HepG2 (cell line): ENCODE data around the gene CAPSL. TPM values are rescaled to one million over a fixed set of nuclear protein-coding genes. Genes with fewer than 3 reads are reported as not detected.

ENCODE experiments used
- ATAC-seq: fragments of 200-7000 bp; cut with Tn5 transposase; 3 replicates; pipeline ENCODE4 v1.9.1; 2020; ENCODE audit warnings: mild to moderate bottlenecking, moderate library complexity
- BruUV-seq: library from RNA; stranded (reverse); fragments of 400-500 nt; replicated peaks from 2 replicates; lab custom pipeline; 2021; lab: Mats Ljungman, UMichigan
- CTCF ChIA-PET: fragments of 300-600 bp; formaldehyde crosslinking; extraction: SDS; loops from one replicate; lab custom pipeline; 2021; ENCODE audit warnings: low total read pairs, inconsistent platforms, low intra/inter-chr PET ratio; lab: Yijun Ruan, JAX
- POLR2A ChIA-PET: fragments of 350-600 bp; sonication (Branson Sonifier 250); formaldehyde crosslinking; loops from one replicate; lab custom pipeline; 2020; ENCODE audit warnings: antibody characterized with exemption, inconsistent platforms; lab: Yijun Ruan, JAX
- DNase-seq: peaks from one replicate; pipeline ENCODE4 v3.0.0-alpha.2; 2015; ENCODE audit warnings: low spot score
- FAIRE-seq: peaks from 3 replicates; lab custom pipeline; 2011; peaks lifted over from hg19 to GRCh38; lab: Jason Lieb, UNC
- H2AFZ ChIP-seq: one replicate; pipeline ENCODE4 v1.6.1; 2011; ENCODE audit warnings: low read length, inconsistent platforms
- H3K27ac ChIP-seq: fragments of 300-600 bp; 3 replicates; pipeline ENCODE4 v1.8.0; 2011; ENCODE audit warnings: mixed run types, mild to moderate bottlenecking, mixed read lengths, low read length, inconsistent platforms; ENCODE audit not compliant: insufficient read depth; ENCODE audit errors: extremely low read length
- H3K27me3 ChIP-seq, 2 experiments: fragments of 200-600 bp in 1 of 2; 2 replicates in 1 of 2; 3 replicates in 1 of 2; pipeline versions ENCODE4 v1.6.0 to v1.8.0; 2011; ENCODE audit warnings: low read length in 2 of 2, mild to moderate bottlenecking in 2 of 2, moderate library complexity in 2 of 2, inconsistent platforms in 1 of 2; ENCODE audit not compliant: insufficient read depth in 2 of 2, control insufficient read depth in 1 of 2
- H3K36me3 ChIP-seq, 2 experiments: fragments of 200-600 bp in 1 of 2; replicated peaks in 1 of 2; 2 replicates in 1 of 2; 3 replicates in 1 of 2; pipeline versions ENCODE4 v1.5.1 to v1.8.0; 2011; ENCODE audit warnings: low read length in 2 of 2, inconsistent platforms in 1 of 2; ENCODE audit not compliant: insufficient read depth in 2 of 2, control insufficient read depth in 1 of 2
- H3K4me1 ChIP-seq: 2 replicates; pipeline ENCODE4 v1.5.1; 2012; ENCODE audit warnings: low read length, inconsistent platforms; ENCODE audit not compliant: insufficient read depth
- H3K4me2 ChIP-seq: 2 replicates; pipeline ENCODE4 v1.6.0; 2011; ENCODE audit warnings: low read depth, low read length, inconsistent platforms
- H3K4me3 ChIP-seq, 3 experiments: fragments of 200-600 bp in 1 of 3; sonication (generic), shearing (Covaris generic) in 1 of 3; replicated peaks in 1 of 3; 2 replicates each; pipeline ENCODE4 v1.5.1; 2011 to 2016; ENCODE audit warnings: low read length in 3 of 3, inconsistent platforms in 2 of 3, low read depth in 2 of 3, mild to moderate bottlenecking in 2 of 3, control low read depth in 1 of 3, mixed read lengths in 1 of 3; ENCODE audit not compliant: insufficient read depth in 1 of 3
- H3K79me2 ChIP-seq: one replicate; pipeline ENCODE4 v1.6.1; 2011; ENCODE audit warnings: low read length, inconsistent platforms; ENCODE audit not compliant: insufficient read depth
- H3K9ac ChIP-seq: 2 replicates; pipeline ENCODE4 v1.6.0; 2011; ENCODE audit warnings: mild to moderate bottlenecking, low read depth, low read length, inconsistent platforms; ENCODE audit not compliant: insufficient read depth
- H3K9me3 ChIP-seq: 2 replicates; pipeline ENCODE4 v1.5.1; 2012; ENCODE audit warnings: mild to moderate bottlenecking, low read length
- H4K20me1 ChIP-seq: 2 replicates; pipeline ENCODE4 v1.6.0; 2011; ENCODE audit warnings: inconsistent platforms, mild to moderate bottlenecking, low read length, moderate library complexity; ENCODE audit not compliant: insufficient read depth
- NFKBIZ ChIP-seq: IDR thresholded peaks from 2 replicates; pipeline ENCODE4 v1.6.1; 2018; ENCODE audit warnings: missing genetic modification reagents, missing compliant biosample characterization
- NKX3-1 ChIP-seq: sonication (generic); formaldehyde crosslinking; IDR thresholded peaks from 2 replicates; pipeline ENCODE4 v1.5.0; 2020; ENCODE audit warnings: missing genetic modification reagents
- PAX8 ChIP-seq: sonication (generic); formaldehyde crosslinking; IDR thresholded peaks from 2 replicates; pipeline ENCODE4 v1.8.0; 2022; ENCODE audit warnings: mild to moderate bottlenecking, missing genetic modification reagents, borderline replicate concordance
- TBL1XR1 ChIP-seq: fragments of 150-350 bp; IDR thresholded peaks from 2 replicates; pipeline ENCODE4 v1.6.1; 2014; ENCODE audit warnings: borderline replicate concordance, low read length; ENCODE audit not compliant: partially characterized antibody
- ZNF644 ChIP-seq: IDR thresholded peaks from 2 replicates; pipeline ENCODE4 v1.6.1; 2016; ENCODE audit warnings: low read depth
- WGBS: methylation state at CpG from one replicate; pipeline ENCODE4 v1.1.6; 2017; ENCODE audit warnings: low lambda C conversion rate; 5-methylcytosine and 5-hydroxymethylcytosine counted together
- in situ Hi-C: cut with HindIII; loops from 2 replicates; pipeline ENCODE4 v1.10.0; 2017; ENCODE audit warnings: low pct_unique_long_range_greater_than_20kb; ENCODE audit not compliant: extremely low pct_ligation_motif_present
- intact Hi-C: fragments of 100-400 bp; cut with micrococcal nuclease; formaldehyde crosslinking; loops from one replicate; pipeline ENCODE4 v1.10.0; 2022; ENCODE audit not compliant: unreplicated experiment
- polyA plus RNA-seq, 8 experiments: library from polyadenylated mRNA; depleted of rRNA in 3 of 8; stranded (reverse) in 7 of 8; unstranded in 1 of 8; fragments of >200 nt; fragmentation: Illumina TruSeq in 4 of 8; extraction: Trizol in 4 of 8; gene quantifications; 2 replicates each; pipeline versions ENCODE4 v1.2.1 to v1.2.3, GENCODE V29; 2011 to 2016; ENCODE audit warnings: low read depth in 4 of 8, missing spikeins in 1 of 8, mixed read lengths in 1 of 8; ENCODE audit not compliant: insufficient read depth in 1 of 8
- total RNA-seq, 5 experiments: library from RNA; depleted of rRNA; stranded (reverse); fragments of >200 nt; fragmentation: Illumina TruSeq; extraction: Trizol; gene quantifications; 2 replicates each; pipeline ENCODE4 v1.2.3, GENCODE V29; 2016; ENCODE audit warnings: low read depth in 1 of 5
- TF ChIP-seq, protein P1 (sequence below): sonication (generic); formaldehyde crosslinking; IDR thresholded peaks from 2 replicates; pipeline ENCODE4 v1.5.0; 2020; ENCODE audit warnings: mild to moderate bottlenecking, missing genetic modification reagents, moderate library complexity
- TF ChIP-seq, protein P2 (sequence below): sonication (generic); formaldehyde crosslinking; IDR thresholded peaks from 2 replicates; pipeline ENCODE4 v1.4.0; 2020; ENCODE audit warnings: low read depth, missing genetic modification reagents

CAPSL gene
- total and polyA plus RNA-seq, 2 of the 13 experiments (the other 11 are each of a cell fraction or from before 2014, with no cell fraction given), result not detected

DNA sequence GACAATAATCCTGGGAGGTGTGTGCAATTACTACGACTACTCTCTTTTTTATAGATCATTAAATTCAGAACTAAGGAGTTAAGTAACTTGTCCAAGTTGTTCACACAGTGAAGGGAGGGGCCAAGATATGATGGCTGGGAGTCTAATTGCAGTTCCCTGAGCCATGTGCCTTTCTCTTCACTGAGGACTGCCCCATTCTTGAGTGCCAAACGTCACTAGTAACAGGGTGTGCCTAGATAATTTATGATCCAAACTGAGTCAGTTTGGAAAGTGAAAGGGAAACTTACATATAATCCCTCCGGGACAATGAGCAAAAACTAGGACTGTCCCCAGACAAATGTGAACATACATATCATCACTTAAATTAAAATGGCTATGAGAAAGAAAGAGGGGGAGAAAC, 61.5 kb downstream of the CAPSL start:
- no peaks in the 10 kb centered on the region for H3K36me3 ChIP-seq
- in situ Hi-C loops, result no loop called here
- H3K27me3 ChIP-seq, result no peaks in the 10 kb centered on the region
- 4% methylated on average over 3 of the region's 3 CpGs for WGBS
- no peaks in the 10 kb centered on the region for H3K79me2 ChIP-seq
- DNase-seq, result no peak
- no peak for FAIRE-seq
- H3K9me3 ChIP-seq, result no peaks in the 10 kb centered on the region
- no peak for TF ChIP-seq TBL1XR1
- no peak for TF ChIP-seq NKX3-1
- no peak for TF ChIP-seq ZNF644 (CRISPR knock-in tag)
- TF ChIP-seq PAX8, result no peak
- CTCF ChIA-PET, result no interaction called here
- no peaks in the 10 kb centered on the region for H4K20me1 ChIP-seq
- no TSS peak for BruUV-seq
- POLR2A ChIA-PET, result no interaction called here
- no peak overlapping the region for H3K27ac ChIP-seq
- no peak overlapping the region for H3K4me3 ChIP-seq
- intact Hi-C loops, result no loop called here
- no peak for ATAC-seq
- H3K9ac ChIP-seq, result no peak overlapping the region
- no peaks in the 10 kb centered on the region for H3K4me1 ChIP-seq
- H2AFZ ChIP-seq, result no peak overlapping the region
- H3K4me2 ChIP-seq, result no peak overlapping the region

DNA sequence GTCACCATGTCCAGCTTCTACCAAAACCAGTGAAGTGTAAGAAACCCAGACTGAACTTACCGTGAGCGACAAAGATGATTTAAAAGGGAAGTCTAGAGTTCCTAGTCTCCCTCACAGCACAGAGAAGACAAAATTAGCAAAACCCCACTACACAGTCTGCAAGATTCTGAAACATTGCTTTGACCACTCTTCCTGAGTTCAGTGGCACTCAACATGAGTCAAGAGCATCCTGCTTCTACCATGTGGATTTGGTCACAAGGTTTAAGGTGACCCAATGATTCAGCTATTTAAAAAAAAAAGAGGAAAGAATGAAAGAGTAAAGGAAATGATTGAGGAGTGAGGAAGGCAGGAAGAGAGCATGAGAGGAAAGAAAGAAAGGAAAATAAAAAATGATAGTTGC, 62.0 kb downstream of the CAPSL start:
- H3K9me3 ChIP-seq, result no peaks in the 10 kb centered on the region
- H3K79me2 ChIP-seq, result no peaks in the 10 kb centered on the region
- no peaks in the 10 kb centered on the region for H4K20me1 ChIP-seq
- H3K27ac ChIP-seq, result no peak overlapping the region
- ATAC-seq, result no peak
- BruUV-seq, result no TSS peak
- no peaks in the 10 kb centered on the region for H3K4me1 ChIP-seq
- no peak for DNase-seq
- no peaks in the 10 kb centered on the region for H3K36me3 ChIP-seq
- H3K27me3 ChIP-seq, result no peaks in the 10 kb centered on the region
- TF ChIP-seq NFKBIZ (CRISPR knock-in tag), result no peak
- TF ChIP-seq, protein P1, sequence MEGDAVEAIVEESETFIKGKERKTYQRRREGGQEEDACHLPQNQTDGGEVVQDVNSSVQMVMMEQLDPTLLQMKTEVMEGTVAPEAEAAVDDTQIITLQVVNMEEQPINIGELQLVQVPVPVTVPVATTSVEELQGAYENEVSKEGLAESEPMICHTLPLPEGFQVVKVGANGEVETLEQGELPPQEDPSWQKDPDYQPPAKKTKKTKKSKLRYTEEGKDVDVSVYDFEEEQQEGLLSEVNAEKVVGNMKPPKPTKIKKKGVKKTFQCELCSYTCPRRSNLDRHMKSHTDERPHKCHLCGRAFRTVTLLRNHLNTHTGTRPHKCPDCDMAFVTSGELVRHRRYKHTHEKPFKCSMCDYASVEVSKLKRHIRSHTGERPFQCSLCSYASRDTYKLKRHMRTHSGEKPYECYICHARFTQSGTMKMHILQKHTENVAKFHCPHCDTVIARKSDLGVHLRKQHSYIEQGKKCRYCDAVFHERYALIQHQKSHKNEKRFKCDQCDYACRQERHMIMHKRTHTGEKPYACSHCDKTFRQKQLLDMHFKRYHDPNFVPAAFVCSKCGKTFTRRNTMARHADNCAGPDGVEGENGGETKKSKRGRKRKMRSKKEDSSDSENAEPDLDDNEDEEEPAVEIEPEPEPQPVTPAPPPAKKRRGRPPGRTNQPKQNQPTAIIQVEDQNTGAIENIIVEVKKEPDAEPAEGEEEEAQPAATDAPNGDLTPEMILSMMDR (CRISPR knock-in tag), result no peak
- TF ChIP-seq, protein P2, sequence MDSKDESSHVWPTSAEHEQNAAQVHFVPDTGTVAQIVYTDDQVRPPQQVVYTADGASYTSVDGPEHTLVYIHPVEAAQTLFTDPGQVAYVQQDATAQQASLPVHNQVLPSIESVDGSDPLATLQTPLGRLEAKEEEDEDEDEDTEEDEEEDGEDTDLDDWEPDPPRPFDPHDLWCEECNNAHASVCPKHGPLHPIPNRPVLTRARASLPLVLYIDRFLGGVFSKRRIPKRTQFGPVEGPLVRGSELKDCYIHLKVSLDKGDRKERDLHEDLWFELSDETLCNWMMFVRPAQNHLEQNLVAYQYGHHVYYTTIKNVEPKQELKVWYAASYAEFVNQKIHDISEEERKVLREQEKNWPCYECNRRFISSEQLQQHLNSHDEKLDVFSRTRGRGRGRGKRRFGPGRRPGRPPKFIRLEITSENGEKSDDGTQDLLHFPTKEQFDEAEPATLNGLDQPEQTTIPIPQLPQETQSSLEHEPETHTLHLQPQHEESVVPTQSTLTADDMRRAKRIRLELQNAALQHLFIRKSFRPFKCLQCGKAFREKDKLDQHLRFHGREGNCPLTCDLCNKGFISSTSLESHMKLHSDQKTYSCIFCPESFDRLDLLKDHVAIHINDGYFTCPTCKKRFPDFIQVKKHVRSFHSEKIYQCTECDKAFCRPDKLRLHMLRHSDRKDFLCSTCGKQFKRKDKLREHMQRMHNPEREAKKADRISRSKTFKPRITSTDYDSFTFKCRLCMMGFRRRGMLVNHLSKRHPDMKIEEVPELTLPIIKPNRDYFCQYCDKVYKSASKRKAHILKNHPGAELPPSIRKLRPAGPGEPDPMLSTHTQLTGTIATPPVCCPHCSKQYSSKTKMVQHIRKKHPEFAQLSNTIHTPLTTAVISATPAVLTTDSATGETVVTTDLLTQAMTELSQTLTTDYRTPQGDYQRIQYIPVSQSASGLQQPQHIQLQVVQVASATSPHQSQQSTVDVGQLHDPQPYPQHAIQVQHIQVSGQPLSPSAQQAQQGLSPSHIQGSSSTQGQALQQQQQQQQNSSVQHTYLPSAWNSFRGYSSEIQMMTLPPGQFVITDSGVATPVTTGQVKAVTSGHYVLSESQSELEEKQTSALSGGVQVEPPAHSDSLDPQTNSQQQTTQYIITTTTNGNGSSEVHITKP (CRISPR knock-in tag), result no peak
- WGBS, result 77% methylated on average over 2 of the region's 2 CpGs
- in situ Hi-C loops (no loop called here), intact Hi-C loops (no loop called here)
- no peak for FAIRE-seq
- no peak overlapping the region for H3K4me3 ChIP-seq
- ChIA-PET POLR2A (no interaction called here), CTCF (no interaction called here)
- H2AFZ ChIP-seq, result no peak overlapping the region
- H3K4me2 ChIP-seq, result no peak overlapping the region
- no peak overlapping the region for H3K9ac ChIP-seq
